GM19324 (cell line): ENCODE measurements around the gene SLC38A3.
A peak's percentile ranks its signal among the peaks of the same experiment; 100 is the strongest.
"Not testable (repeated sequence)": the region's sequence is repeated elsewhere in the genome, so short reads cannot be mapped to it uniquely, and the experiment has no call there.

Experiments used
- ATAC-seq: cut with Tn5 transposase; IDR thresholded peaks from one replicate; pipeline ENCODE4 v1.9.1; 2021; ENCODE audit warnings: mild to moderate bottlenecking, moderate library complexity; ENCODE audit not compliant: unreplicated experiment, low FRiP score

SLC38A3 gene

DNA sequence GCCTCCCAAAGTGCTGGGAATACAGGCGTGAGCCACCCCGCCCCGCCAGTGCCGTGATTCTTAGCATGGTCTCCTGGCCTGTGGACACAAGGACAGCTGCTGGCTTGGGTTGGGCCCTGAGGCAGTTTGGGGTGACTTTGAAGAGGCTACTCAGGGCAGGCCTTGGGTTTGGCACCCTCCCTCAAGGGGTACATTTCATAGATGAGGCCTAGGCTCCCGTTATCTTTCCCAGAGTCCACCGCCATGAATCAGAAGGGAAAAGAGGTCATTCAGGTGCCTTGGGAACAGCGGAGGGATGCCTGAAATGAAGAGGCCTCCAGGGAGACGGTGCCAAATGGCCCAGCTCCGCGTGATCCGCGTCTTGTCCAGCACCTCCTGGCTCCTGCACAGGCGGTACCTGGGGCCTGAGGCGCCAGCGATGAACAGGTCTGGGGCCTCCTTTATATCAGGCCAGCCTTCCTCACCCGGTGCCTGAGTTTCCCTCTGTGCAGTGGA lies 40.2 kb downstream of the SLC38A3 start:
- no peak for ATAC-seq

DNA sequence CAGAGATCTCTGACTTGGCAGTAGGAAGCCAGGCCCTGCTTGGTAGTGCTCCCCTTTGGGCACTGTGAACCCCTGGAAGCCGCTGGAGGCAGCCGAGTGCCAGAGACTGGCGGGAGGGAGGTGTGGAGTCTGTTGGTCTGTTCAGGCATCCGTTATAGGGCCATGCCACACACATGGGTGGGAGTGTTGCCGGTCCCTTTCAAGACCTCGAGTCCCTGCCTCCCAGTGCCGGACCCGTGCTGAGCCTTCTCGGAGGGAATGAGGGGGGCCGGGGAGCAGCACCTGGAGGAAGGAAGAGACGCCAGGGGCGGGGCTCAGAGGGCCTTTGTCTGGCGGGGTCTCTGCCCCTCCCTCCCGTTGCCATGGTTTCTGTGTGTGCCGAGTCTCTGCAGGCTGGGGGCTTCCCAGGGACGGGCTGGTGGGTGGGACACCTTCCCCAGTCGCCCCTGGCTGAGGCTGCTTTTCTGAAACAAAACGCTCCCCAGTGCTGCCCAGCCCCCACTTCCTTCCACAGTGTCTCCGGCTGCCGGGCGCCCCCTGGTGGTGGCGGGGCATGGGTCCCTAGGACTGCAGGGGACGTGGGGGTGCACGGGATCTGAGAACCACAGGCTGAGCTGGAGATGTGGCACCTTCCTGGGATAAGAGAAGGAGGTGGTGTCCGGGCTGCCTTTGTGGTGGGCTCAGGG lies 40.9 kb downstream of the SLC38A3 start:
- no peak for ATAC-seq

GRCh38 chr3:50246517-50246954 lies 41.5 kb downstream of the SLC38A3 start:
- ATAC-seq, result no peak

GRCh38 chr3:50248387-50248786 lies 43.3 kb downstream of the SLC38A3 start:
- no peak for ATAC-seq

GRCh38 chr3:50249457-50249856 lies 44.4 kb downstream of the SLC38A3 start:
- ATAC-seq, result no peak

DNA sequence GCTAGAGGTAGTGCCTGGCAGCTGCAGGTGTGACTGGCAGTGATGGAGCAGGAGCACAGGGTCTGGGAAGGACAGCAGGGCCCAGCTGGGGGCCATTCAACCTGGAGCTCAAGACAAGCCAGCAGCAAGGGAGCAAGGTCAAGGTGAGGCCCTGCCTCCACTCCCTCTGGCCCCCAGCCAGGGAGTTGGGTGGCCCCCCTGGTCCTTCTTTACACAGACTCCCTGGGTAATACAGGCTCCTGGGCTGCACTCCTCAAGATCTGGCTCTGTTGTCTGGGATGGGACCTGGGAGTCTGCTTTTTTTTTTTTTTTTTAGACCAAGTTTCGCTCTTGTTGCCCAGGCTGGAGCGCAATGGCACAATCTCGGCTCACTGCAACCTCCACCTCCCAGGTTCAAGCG lies 45.4 kb downstream of the SLC38A3 start:
- ATAC-seq, result no peak

DNA sequence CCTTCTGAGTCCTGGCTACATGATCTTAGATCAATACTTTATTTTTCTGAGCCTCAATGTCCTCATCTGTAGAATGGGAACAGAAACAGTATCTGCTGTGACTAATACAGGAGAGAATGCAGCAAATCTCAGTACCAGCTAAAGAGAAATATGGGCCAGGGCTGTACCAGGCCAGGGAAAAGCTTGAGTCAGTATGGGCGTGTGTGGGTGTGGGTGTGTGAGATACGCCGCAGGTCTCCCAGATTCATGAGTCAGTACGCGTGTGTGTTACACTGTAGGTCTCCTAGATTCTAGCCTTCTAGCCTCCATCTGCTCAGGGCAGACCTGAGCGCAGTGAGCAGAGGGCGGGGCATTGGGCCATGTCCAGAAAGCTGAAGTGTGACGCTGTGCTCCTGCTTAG lies 46.1 kb downstream of the SLC38A3 start:
- ATAC-seq, result no peak

DNA sequence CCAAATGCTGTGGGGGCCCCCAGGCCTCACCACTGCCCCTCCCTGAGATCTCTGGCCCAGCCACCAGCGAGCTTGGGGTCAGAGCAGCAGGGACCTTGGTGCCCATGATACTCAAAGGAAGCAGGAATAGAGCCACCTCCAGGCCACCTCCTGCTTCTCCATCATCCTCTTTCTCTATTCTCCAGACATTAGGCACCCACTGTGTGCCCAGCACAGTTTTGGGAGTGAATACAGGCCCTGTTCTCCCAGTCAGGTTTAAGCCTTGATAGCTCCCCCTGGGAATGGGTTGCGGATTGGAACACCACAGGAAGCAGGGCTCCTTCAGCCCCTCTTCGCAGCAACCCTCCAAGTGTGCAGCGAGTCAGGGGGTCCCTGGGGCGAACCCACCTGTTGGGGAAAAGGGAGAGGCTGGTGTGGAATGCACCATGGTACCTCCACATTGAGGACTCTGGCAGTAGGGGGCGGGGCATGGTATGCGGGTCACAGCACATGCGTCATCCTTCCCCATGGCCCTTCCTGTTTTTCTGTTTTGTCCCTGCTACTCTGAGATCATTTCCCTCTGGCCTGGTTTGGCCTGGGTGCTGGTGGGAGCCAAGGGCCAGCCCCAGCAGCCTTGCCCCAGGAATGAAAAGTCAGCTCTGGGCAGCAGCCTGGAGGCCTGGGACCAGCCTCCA lies 49.6 kb downstream of the SLC38A3 start:
- no peak for ATAC-seq

- ATAC-seq, result no peak
These were observed 50.2 kb downstream of the SLC38A3 start for GRCh38 chr3:50255251-50255615.

DNA sequence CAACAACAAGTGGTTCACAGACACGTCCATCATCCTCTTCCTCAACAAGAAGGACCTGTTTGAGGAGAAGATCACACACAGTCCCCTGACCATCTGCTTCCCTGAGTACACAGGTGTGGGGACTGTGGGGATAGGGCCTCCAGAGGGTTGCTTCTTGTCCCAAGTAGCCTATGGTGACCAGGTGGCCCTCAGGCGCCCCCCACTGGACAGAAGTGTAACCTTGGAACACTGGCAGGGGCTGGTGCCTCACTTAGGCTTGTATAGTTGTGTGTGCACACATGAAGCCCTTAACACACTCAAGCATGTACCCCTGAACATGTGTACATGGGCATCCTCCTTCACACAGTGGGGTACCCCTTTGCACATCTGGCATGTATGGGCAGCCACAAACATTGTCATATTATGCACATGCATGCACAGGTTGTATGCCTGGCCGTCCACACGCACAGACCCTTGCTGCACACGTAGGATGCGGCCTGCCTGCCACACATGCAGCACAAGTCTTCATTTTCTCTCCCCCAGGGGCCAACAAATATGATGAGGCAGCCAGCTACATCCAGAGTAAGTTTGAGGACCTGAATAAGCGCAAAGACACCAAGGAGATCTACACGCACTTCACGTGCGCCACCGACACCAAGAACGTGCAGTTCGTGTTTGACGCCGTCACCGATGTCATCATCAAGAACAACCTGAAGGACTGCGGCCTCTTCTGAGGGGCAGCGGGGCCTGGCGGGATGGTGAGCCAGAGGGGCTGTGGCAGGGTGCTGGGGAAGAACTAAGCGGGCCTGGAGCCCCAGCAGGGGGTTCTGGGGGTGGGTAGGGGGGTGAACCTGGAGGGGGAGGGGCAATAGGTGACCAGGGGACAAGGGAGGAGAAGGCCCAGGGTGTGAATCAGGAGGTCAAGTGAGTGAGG lies 52.2 kb downstream of the SLC38A3 start:
- no peak for ATAC-seq

DNA sequence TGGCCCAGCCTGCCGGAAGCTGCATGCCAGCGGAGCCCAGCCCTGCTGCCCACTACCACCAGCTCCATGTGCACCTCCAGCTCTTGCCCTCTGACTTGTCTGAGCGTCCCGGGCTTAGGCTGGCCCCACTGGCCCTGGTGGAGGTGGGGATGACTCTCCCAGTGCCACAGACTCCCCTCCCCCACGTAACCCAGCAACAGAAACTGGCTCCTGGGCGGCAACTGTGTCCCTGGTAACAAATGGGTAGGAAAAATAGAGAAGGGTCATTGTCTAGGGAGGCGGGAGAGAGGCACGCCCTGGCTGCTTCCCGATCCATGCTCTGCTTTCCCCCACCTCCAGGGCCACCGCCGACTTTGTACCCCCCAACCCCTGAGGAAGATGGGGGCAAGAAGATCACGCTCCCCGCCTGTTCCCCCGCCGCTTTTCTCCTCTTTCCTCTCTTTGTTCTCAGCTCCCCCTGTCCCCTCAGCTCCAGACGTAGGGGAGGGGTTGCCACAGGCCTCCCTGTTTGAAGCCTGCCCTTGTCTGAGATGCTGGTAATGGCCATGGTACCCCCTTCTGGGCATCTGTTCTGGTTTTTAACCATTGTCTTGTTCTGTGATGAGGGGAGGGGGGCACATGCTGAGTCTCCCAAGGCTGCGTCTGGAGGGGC lies 53.1 kb downstream of the SLC38A3 start:
- ATAC-seq, result no peak

- no peak for ATAC-seq
These were observed 53.9 kb downstream of the SLC38A3 start for GRCh38 chr3:50258979-50259378.

- ATAC-seq, result peak; percentile 8
These were observed 54.5 kb downstream of the SLC38A3 start for GRCh38 chr3:50259432-50260026.

GRCh38 chr3:50260027-50260941 lies 55.2 kb downstream of the SLC38A3 start:
- ATAC-seq, result peak; percentile 84

- ATAC-seq, result no peak
These were observed 55.9 kb downstream of the SLC38A3 start for GRCh38 chr3:50260942-50261441.

- no peak for ATAC-seq
These were observed 56.4 kb downstream of the SLC38A3 start for GRCh38 chr3:50261505-50261904.

DNA sequence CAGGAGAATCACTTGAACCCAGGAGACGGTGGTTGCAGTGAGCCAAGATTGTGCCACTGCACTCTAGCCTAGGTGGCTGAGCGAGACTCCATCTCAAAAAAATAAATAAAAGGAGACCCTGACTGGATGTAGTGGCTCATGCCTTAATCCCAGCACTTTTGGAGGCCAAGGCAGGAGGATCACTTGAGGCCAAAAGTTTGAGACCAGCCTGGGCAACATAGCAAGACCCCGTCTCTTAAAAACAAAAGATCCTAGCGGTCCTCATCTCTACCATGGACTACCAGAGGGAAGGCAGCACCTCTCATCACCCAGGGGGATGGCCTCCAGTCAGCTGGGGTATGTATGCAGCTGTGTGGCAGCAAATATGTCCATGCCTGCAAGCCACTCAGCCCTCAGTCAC lies 57.1 kb downstream of the SLC38A3 start:
- not testable (repeated sequence) for ATAC-seq

- no peak for ATAC-seq
These were observed 57.7 kb downstream of the SLC38A3 start for GRCh38 chr3:50262778-50263177.
